HL-60 (cell line): Measurements from ENCODE around the gene HNF4A.

Source experiments
- CTCF ChIP-seq: IDR thresholded peaks from one replicate; pipeline ENCODE4 v1.5.1; 2011; ENCODE audit warnings: low read length, control low read depth, inconsistent platforms; ENCODE audit not compliant: insufficient read depth
- POLR2AphosphoS5 ChIP-seq: IDR thresholded peaks from 2 replicates; pipeline ENCODE4 v1.6.1; 2012; ENCODE audit warnings: low read depth
- REST ChIP-seq: IDR thresholded peaks from 2 replicates; pipeline ENCODE4 v1.6.1; 2012; ENCODE audit warnings: low read depth; ENCODE audit not compliant: insufficient replicate concordance

- TF ChIP-seq CTCF (no peak), POLR2AphosphoS5 (no peak), REST (no peak)
These were observed 3.3 kb downstream of the HNF4A start for GRCh38 chr20:44358776-44359175.
